Measurements from ENCODE around the gene TXLNG. TPM values are rescaled to one million over a fixed set of nuclear protein-coding genes. Genes with fewer than 3 reads are reported as not detected.

The TXLNG gene
- 12.5 and 13.5 TPM in 2 replicates for total RNA-seq
- 13.2 TPM for total RNA-seq (2013)
- 13.1 and 19.5 TPM in 2 replicates for polyA plus RNA-seq
- polyA minus RNA-seq = 5.4 and 8.9 TPM in 2 replicates

DNA sequence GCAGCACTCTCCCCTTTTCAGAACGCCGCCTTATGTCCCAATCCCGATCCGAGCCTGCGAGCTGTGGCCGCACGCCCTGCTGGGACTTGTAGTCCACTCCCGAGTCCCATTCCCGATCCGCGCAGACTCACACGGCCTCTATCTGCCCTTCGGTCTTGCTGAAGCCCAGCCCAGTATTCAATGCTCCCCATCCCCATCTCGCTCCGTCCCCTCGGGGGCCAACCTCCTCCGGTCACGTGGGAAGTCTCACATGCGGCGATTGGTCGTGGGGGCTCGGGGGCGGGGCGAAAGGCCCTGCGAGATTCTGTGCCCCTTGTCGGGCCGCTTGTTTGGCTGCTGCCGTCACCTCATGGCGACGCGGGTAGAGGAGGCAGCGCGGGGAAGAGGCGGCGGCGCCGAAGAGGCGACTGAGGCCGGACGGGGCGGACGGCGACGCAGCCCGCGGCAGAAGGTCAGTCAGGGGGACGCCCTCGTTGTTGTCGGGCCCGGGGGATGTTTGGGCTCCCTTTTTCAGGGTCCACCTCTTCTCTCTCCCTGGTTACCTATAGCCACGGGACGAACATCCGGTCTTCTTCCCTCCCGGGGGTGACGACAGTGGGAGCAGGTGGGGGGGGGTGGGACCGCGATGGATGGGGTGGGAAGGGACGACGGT is at the start of gene TXLNG:
TXLNG (plus strand) TSS at position 328 of the 652 bp plus-strand sequence; CDS start at position 350, 22 bp downstream.
- POLR2A ChIA-PET = no interaction called here
- peak within 1 kb of the TSS; percentile 95 for H3K27ac Mint-ChIP-seq
- no peaks in the 10 kb centered on the region for H3K9me3 Mint-ChIP-seq (ENCODE audit: insufficient read depth)
- TF ChIP-seq, protein P1, sequence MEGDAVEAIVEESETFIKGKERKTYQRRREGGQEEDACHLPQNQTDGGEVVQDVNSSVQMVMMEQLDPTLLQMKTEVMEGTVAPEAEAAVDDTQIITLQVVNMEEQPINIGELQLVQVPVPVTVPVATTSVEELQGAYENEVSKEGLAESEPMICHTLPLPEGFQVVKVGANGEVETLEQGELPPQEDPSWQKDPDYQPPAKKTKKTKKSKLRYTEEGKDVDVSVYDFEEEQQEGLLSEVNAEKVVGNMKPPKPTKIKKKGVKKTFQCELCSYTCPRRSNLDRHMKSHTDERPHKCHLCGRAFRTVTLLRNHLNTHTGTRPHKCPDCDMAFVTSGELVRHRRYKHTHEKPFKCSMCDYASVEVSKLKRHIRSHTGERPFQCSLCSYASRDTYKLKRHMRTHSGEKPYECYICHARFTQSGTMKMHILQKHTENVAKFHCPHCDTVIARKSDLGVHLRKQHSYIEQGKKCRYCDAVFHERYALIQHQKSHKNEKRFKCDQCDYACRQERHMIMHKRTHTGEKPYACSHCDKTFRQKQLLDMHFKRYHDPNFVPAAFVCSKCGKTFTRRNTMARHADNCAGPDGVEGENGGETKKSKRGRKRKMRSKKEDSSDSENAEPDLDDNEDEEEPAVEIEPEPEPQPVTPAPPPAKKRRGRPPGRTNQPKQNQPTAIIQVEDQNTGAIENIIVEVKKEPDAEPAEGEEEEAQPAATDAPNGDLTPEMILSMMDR (IDR thresholded peaks at IDR 0.05) = no peak
- no peak for TF ChIP-seq EZH2 (IDR thresholded peaks at IDR 0.05; ENCODE audit: borderline replicate concordance, insufficient read depth, low read depth, low read length, poor library complexity, severe bottlenecking)
- WGBS (ENCODE audit: insufficient coverage) = under 1% methylated on average over 36 of the region's 59 CpGs
- peak within 1 kb of the TSS; percentile 96 for H3K4me3 Mint-ChIP-seq
- no peaks in the 10 kb centered on the region for H3K27me3 Mint-ChIP-seq
- Histone ChIP-seq H4K20me1 (ENCODE audit: control insufficient read depth, insufficient read depth, low read length, poor library complexity, severe bottlenecking) (no peaks in the 10 kb centered on the region), H3K27me3 (replicated peaks in 1 of 4; ENCODE audit: control extremely low read depth in 1 of 4, control insufficient read depth in 3 of 4, insufficient read depth in 4 of 4, low read length in 3 of 4) (no peaks in the 10 kb centered on the region), H3K79me2 (ENCODE audit: control insufficient read depth, insufficient read depth, low read length) (peaks cover 43% of the 10 kb centered on the region), H3K9me3 (ENCODE audit: control extremely low read depth in 1 of 3, control insufficient read depth in 2 of 3, insufficient read depth in 1 of 3, low read length in 2 of 3) (no peaks in the 10 kb centered on the region), H3K27ac (ENCODE audit: low read length in 2 of 2) (peak within 1 kb of the TSS; percentile 89 to 95), H3K4me1 (ENCODE audit: control insufficient read depth in 2 of 2, insufficient read depth in 2 of 2, low read length in 2 of 2) (peaks cover 8 to 11% of the 10 kb centered on the region in 2 donors), H3K36me3 (replicated peaks in 1 of 2; ENCODE audit: control extremely low read depth in 1 of 2, control insufficient read depth in 1 of 2, extremely low read depth in 1 of 2, insufficient read depth in 2 of 2, low read length in 1 of 2) (no peaks in the 10 kb centered on the region), H3K9ac (ENCODE audit: low read length) (peak within 1 kb of the TSS; percentile 91), H2AFZ (ENCODE audit: insufficient read depth, low read depth, low read length, poor library complexity, severe bottlenecking) (peak within 1 kb of the TSS; percentile 84), H3K4me3 (ENCODE audit: control extremely low read depth in 1 of 5, extremely low read depth in 1 of 5, insufficient read depth in 1 of 5, low read depth in 2 of 5, low read length in 4 of 5) (peak within 1 kb of the TSS; percentile 68 to 89 (median 81)), H3K4me2 (replicated peaks; ENCODE audit: low read depth, low read length, poor library complexity, severe bottlenecking) (peak within 1 kb of the TSS; percentile 95)
- ATAC-seq (ENCODE audit: low read depth) (peak; percentile 94), DNase-seq (peak; percentile 95)
- CTCF ChIA-PET = no interaction called here
- peaks cover 17% of the 10 kb centered on the region for H3K4me1 Mint-ChIP-seq
- intact Hi-C loops (cut with micrococcal nuclease) = loop anchor here (1.0 to 10.0 kb wide), 4 partner anchors 67 to 931 kb away; partner anchors contain the start of genes AP1S2, RBBP7, REPS2 and SYAP1

DNA sequence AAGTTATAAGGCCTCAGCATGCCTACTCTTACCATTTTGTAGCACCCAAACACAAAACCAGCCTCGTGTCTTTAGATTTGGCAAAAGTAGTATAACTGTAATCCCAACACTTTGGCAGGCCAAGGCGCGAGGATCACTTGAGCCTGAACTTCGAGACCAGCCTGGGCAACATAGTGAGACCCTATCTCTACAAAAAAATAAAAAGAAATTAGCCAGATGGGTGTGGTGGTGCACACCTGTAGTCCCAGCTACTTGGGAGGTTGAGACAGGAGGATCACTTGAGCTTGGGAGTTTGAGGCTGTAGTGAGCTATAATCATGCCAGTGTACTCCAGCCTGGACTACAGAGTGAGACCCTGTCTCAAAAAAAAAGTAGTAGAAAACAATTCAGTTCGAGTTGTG is 49.2 kb upstream of the TXLNG start:
- ATAC-seq (ENCODE audit: low read depth) = no peak

More for the DNA sequence above, 49.2 kb upstream of the TXLNG start:
- 100% methylated on average over 1 of the region's 5 CpGs for WGBS (ENCODE audit: insufficient coverage)
- peaks cover 2 to 11% of the 10 kb centered on the region in 2 experiments for H3K36me3 ChIP-seq (replicated peaks in 1 of 2; ENCODE audit: control extremely low read depth in 1 of 2, control insufficient read depth in 1 of 2, extremely low read depth in 1 of 2, insufficient read depth in 2 of 2, low read length in 1 of 2)
- no peak overlapping the region for H3K4me2 ChIP-seq (replicated peaks; ENCODE audit: low read depth, low read length, poor library complexity, severe bottlenecking)
- H2AFZ ChIP-seq (ENCODE audit: insufficient read depth, low read depth, low read length, poor library complexity, severe bottlenecking) = no peak overlapping the region
- no peaks in the 10 kb centered on the region for H3K79me2 ChIP-seq (ENCODE audit: control insufficient read depth, insufficient read depth, low read length)
- intact Hi-C loops (cut with micrococcal nuclease) = no loop called here
- Mint-ChIP-seq H3K4me1 (peaks cover 1% of the 10 kb centered on the region), H3K27ac (no peak overlapping the region), H3K4me3 (no peak overlapping the region), H3K27me3 (no peaks in the 10 kb centered on the region), H3K9me3 (ENCODE audit: insufficient read depth) (no peaks in the 10 kb centered on the region)
- no peaks in the 10 kb centered on the region for H3K4me1 ChIP-seq (ENCODE audit: control insufficient read depth in 2 of 2, insufficient read depth in 2 of 2, low read length in 2 of 2)
- H3K27me3 ChIP-seq (replicated peaks in 1 of 4; ENCODE audit: control extremely low read depth in 1 of 4, control insufficient read depth in 3 of 4, insufficient read depth in 4 of 4, low read length in 3 of 4) = no peaks in the 10 kb centered on the region
- H3K9me3 ChIP-seq (ENCODE audit: control extremely low read depth in 1 of 3, control insufficient read depth in 2 of 3, insufficient read depth in 1 of 3, low read length in 2 of 3) = no peaks in the 10 kb centered on the region
- POLR2A ChIA-PET = no interaction called here
- TF ChIP-seq, protein P1 (IDR thresholded peaks at IDR 0.05) = no peak
- TF ChIP-seq EZH2 (IDR thresholded peaks at IDR 0.05; ENCODE audit: borderline replicate concordance, insufficient read depth, low read depth, low read length, poor library complexity, severe bottlenecking) = no peak
- DNase-seq = no peak
- no peak overlapping the region for H3K4me3 ChIP-seq (ENCODE audit: control extremely low read depth in 1 of 5, extremely low read depth in 1 of 5, insufficient read depth in 1 of 5, low read depth in 2 of 5, low read length in 4 of 5)
- H3K9ac ChIP-seq (ENCODE audit: low read length) = no peak overlapping the region
- H4K20me1 ChIP-seq (ENCODE audit: control insufficient read depth, insufficient read depth, low read length, poor library complexity, severe bottlenecking) = no peaks in the 10 kb centered on the region
- CTCF ChIA-PET = no interaction called here
- H3K27ac ChIP-seq (ENCODE audit: low read length in 2 of 2) = no peak overlapping the region

Measured in B cell (primary cell).